CMK (cell line): Measurements from ENCODE around the gene MTNR1A.

Source experiments
- DNase-seq: peaks from one replicate; pipeline ENCODE4 v3.0.0-alpha.2; 2010; ENCODE audit warnings: low read depth

MTNR1A gene

GRCh38 chr4:186486172-186486571, 69.2 kb downstream of the MTNR1A start:
- no peak for DNase-seq

DNA sequence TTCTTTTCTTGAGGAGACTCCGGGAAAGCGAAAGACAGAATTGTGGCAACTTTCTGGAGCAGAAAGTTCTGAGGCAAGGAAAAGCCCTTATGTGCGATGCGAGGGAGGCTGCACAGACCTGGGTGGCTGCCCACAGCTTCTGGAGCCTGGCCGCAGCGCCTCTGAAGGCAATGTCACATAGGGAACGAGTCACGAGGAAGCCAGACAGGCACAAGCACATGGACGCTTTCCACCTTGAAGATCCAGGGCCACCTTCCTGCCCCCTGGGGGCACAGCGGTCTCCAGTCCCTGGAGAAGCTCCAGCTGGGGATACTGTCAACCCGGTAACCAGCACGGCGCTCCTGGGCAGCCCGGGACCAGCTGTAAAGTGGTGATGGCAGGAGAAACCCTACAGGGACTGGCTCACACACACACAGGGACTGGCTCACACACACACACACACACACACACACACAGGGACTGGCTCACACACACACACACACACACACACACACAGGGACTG, 69.8 kb downstream of the MTNR1A start:
- DNase-seq = no peak

- no peak for DNase-seq
Measured at GRCh38 chr4:186485150-186485549, 70.2 kb downstream of the MTNR1A start.

DNA sequence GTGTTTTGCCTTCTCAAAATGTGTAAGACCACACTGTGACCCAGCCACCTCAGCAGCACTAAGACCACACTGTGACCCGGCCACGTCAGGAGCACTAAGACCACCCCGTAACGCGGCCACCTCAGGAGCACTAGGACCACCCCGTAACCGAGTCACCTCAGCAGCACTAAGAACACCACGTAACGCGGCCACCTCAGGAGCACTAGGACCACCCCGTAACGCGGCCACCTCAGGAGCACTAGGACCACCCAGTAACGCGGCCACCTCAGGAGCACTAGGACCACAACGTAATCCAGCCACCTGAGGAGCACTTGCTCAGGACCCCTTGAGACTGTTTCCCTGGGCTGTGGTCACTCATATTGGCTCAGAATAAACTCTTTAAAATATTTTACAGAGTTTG, 71.7 kb downstream of the MTNR1A start:
- DNase-seq = no peak
